AG09309 (cell line): ENCODE data around the gene TECPR2.
"Not testable (repeated sequence)": the region's sequence is repeated elsewhere in the genome, so short reads cannot be mapped to it uniquely, and the experiment has no call there.

Experiments
- DNase-seq: peaks from one replicate; pipeline ENCODE4 v3.0.0-alpha.2; 2010; ENCODE audit warnings: low read depth
- H3K4me3 ChIP-seq: 2 replicates; pipeline ENCODE4 v1.5.1; 2011; ENCODE audit warnings: mild to moderate bottlenecking, low read depth, low read length, moderate library complexity; ENCODE audit not compliant: control insufficient read depth
- CTCF ChIP-seq: IDR thresholded peaks from 2 replicates; pipeline ENCODE4 v1.5.1; 2011; ENCODE audit warnings: mild to moderate bottlenecking, low read depth, low read length, inconsistent platforms; ENCODE audit not compliant: insufficient read depth, control insufficient read depth; ENCODE audit errors: missing control alignments

Gene TECPR2

DNA sequence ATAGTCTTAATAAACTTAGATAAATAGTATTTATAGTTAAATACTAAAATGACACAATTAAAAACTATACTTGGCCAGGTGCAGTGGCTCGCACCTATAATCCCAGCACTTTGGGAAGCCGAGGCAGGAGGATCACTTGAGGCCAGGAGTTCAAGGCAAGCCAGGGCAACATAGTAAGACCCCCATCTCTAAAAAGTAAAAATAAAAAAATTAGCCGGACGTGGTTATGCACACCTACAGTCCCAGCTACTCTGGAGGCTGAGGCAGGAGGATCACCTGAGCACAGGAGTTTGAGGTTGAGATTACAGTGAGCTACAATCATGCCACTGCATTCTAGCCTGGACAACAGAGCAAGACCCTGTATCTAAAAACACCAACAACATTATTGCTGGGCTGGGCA, 16.1 kb upstream of the TECPR2 start:
- TF ChIP-seq CTCF = no peak
- no peak for DNase-seq
- no peak overlapping the region for H3K4me3 ChIP-seq

- no peak for TF ChIP-seq CTCF
- DNase-seq = no peak
- H3K4me3 ChIP-seq = no peak overlapping the region
These were observed 14.4 kb upstream of the TECPR2 start for GRCh38 chr14:102348376-102348775.

DNA sequence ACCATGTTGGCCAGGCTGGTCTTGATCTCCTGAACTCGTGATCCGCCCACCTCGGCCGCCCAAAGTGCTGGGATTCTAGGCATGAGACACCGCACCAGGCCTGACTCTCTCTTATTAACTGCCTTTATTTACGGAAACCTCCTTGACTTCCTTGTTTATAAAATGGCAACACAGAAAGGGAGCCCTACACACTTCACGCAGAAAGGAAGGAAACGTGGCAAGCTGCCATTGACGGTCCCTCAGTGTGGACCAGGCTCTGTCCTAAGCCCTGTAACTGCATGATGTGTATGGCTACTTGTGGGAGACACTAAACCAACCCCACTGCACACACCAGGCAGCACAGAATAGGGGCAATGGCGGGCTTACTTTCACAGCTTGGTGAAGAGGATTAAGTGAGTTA, 11.7 kb upstream of the TECPR2 start:
- DNase-seq = no peak
- H3K4me3 ChIP-seq = no peak overlapping the region
- no peak for TF ChIP-seq CTCF

DNA sequence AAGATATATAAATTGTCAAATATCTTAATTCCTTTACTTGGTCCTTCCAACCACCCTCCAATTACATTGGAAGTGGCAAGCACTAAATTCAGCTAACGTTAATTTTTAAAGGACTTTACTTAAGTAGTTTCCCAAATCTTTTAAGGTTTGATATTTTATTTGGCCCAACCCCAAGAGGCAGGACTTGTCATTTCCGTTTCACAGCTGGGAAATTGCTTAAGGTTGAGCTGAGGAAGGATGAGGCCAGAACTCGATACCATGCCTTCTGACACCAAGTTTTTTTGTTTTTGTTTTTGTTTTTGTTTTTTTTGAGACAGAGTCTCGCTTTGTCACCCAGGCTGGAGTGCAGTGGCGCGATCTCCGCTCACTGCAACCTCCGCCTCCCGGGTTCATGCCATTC, 11.1 kb upstream of the TECPR2 start:
- not testable (repeated sequence) for DNase-seq, H3K4me3 ChIP-seq

GRCh38 chr14:102352213-102352612, 10.5 kb upstream of the TECPR2 start:
- H3K4me3 ChIP-seq = no peak overlapping the region
- no peak for TF ChIP-seq CTCF
- DNase-seq = no peak

GRCh38 chr14:102353126-102353619, 9.6 kb upstream of the TECPR2 start:
- no peak for TF ChIP-seq CTCF

DNA sequence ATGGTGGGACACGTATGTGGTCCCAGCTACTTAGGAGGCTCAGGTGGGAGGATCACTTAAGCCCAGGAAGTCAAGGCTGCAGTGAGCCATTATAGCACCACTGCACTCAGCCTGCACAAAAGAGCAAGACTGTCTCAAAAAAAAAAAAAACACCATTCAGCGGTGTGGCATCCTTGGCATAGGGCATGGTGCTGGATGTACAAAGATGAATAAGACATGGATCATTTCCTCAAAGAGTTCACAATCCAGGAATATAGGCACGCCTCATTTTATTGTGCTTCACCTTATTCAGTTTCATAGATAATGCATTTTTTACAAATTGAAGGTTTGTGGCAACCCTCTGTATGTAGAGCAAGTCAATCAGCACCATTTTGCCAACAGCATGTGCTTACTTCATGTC, 6.5 kb upstream of the TECPR2 start:
- H3K4me3 ChIP-seq = no peak overlapping the region
- DNase-seq = no peak
- no peak for TF ChIP-seq CTCF

More at GRCh38 chr14:102353126-102353619, 9.6 kb upstream of the TECPR2 start:
- no peak overlapping the region for H3K4me3 ChIP-seq
- DNase-seq = no peak
